CD14-positive monocyte (primary cell): ENCODE results near the gene GALNT17. TPM values are rescaled to one million over a fixed set of nuclear protein-coding genes. Genes with fewer than 3 reads are reported as not detected.

ENCODE experiments used
- DNase-seq, 3 donors: peaks; one replicate each; pipeline ENCODE4 v3.0.0-alpha.2; 2011 to 2022
- H2AFZ ChIP-seq: 2 replicates; pipeline ENCODE4 v1.6.0; 2012; ENCODE audit warnings: mild to moderate bottlenecking, low read depth, low read length, inconsistent platforms; ENCODE audit not compliant: insufficient read depth, poor library complexity, severe bottlenecking
- H3K27ac ChIP-seq, 2 donors: 1 replicate in 1 of 2; 2 replicates in 1 of 2; pipeline ENCODE4 v1.5.1; 2012 to 2013; ENCODE audit warnings: low read length in 2 of 2, control low read depth in 1 of 2, inconsistent platforms in 1 of 2, low read depth in 1 of 2, mild to moderate bottlenecking in 1 of 2
- H3K27me3 ChIP-seq, 2 donors: one replicate each; pipeline versions ENCODE4 v1.6.0 to v1.6.1; 2011 to 2013; ENCODE audit warnings: low read length in 2 of 2; ENCODE audit not compliant: control insufficient read depth in 2 of 2, insufficient read depth in 2 of 2
- H3K36me3 ChIP-seq, 2 donors: replicated peaks in 1 of 2; 1 replicate in 1 of 2; 2 replicates in 1 of 2; pipeline versions ENCODE4 v1.5.1 to v1.6.1; 2012 to 2013; ENCODE audit warnings: low read length in 2 of 2, control low read depth in 1 of 2, inconsistent platforms in 1 of 2, mild to moderate bottlenecking in 1 of 2; ENCODE audit not compliant: insufficient read depth in 2 of 2, control insufficient read depth in 1 of 2
- H3K4me1 ChIP-seq, 2 donors: 1 replicate in 1 of 2; 2 replicates in 1 of 2; pipeline versions ENCODE4 v1.5.1 to v1.6.1; 2012 to 2013; ENCODE audit warnings: low read length in 2 of 2, control low read depth in 1 of 2, inconsistent platforms in 1 of 2, mild to moderate bottlenecking in 1 of 2, moderate library complexity in 1 of 2; ENCODE audit not compliant: insufficient read depth in 2 of 2, control insufficient read depth in 1 of 2
- H3K4me2 ChIP-seq: replicated peaks from 2 replicates; pipeline ENCODE3; 2012; ENCODE audit warnings: low read length, moderate library complexity, mild to moderate bottlenecking; ENCODE audit not compliant: poor library complexity, severe bottlenecking; ENCODE audit errors: extremely low read depth
- H3K4me3 ChIP-seq, 3 experiments: fragments of 200-600 bp in 1 of 3; sonication (generic) in 1 of 3; replicated peaks in 1 of 3; 1 replicate in 2 of 3; 2 replicates in 1 of 3; pipeline ENCODE4 v1.5.1; 2011 to 2013; ENCODE audit warnings: low read length in 3 of 3, mild to moderate bottlenecking in 3 of 3, control low read depth in 2 of 3, low read depth in 2 of 3, inconsistent platforms in 1 of 3, moderate library complexity in 1 of 3
- H3K79me2 ChIP-seq: 2 replicates; pipeline ENCODE4 v1.6.0; 2012; ENCODE audit warnings: mild to moderate bottlenecking, control low read depth, inconsistent platforms, low read length, moderate library complexity; ENCODE audit not compliant: insufficient read depth
- H3K9ac ChIP-seq: 2 replicates; pipeline ENCODE4 v1.6.0; 2017; ENCODE audit warnings: low read length, mild to moderate bottlenecking; ENCODE audit not compliant: insufficient read depth, poor library complexity, severe bottlenecking
- H3K9me3 ChIP-seq, 2 donors: replicated peaks in 1 of 2; 1 replicate in 1 of 2; 2 replicates in 1 of 2; pipeline versions ENCODE4 v1.5.1 to v1.6.1; 2012 to 2013; ENCODE audit warnings: low read length in 2 of 2, control low read depth in 1 of 2; ENCODE audit not compliant: control insufficient read depth in 1 of 2, insufficient read depth in 1 of 2
- H4K20me1 ChIP-seq: 2 replicates; pipeline ENCODE4 v1.6.0; 2012; ENCODE audit warnings: mild to moderate bottlenecking, low read length, control low read depth, moderate library complexity; ENCODE audit not compliant: insufficient read depth
- H3K27ac Mint-ChIP-seq, 7 donors: one replicate each; pipeline ENCODE4 v1.8.0; 2020; ENCODE audit warnings: mild to moderate bottlenecking in 7 of 7, mixed read lengths in 7 of 7, moderate library complexity in 6 of 7, inconsistent platforms in 2 of 7
- H3K27me3 Mint-ChIP-seq, 3 donors: one replicate each; pipeline ENCODE4 v1.8.0; 2021 to 2022; ENCODE audit warnings: low read depth in 3 of 3, mild to moderate bottlenecking in 3 of 3, mixed read lengths in 3 of 3, moderate library complexity in 3 of 3, inconsistent platforms in 1 of 3
- H3K36me3 Mint-ChIP-seq, 2 donors: one replicate each; pipeline ENCODE4 v1.8.0; 2020; ENCODE audit warnings: mixed read lengths in 2 of 2, inconsistent platforms in 1 of 2, mild to moderate bottlenecking in 1 of 2
- H3K4me1 Mint-ChIP-seq: one replicate; pipeline ENCODE4 v1.8.0; 2020; ENCODE audit warnings: mild to moderate bottlenecking, mixed read lengths
- H3K4me3 Mint-ChIP-seq, 2 donors: one replicate each; pipeline ENCODE4 v1.8.0; 2020; ENCODE audit warnings: mild to moderate bottlenecking in 2 of 2, mixed read lengths in 2 of 2, moderate library complexity in 1 of 2
- H3K9me3 Mint-ChIP-seq, 7 donors: one replicate each; pipeline ENCODE4 v1.8.0; 2020 to 2022; ENCODE audit warnings: mixed read lengths in 7 of 7, mild to moderate bottlenecking in 6 of 7, moderate library complexity in 6 of 7, inconsistent platforms in 2 of 7
- CTCF ChIP-seq: fragments of 200-600 bp; IDR thresholded peaks from one replicate; pipeline ENCODE4 v1.8.0; 2022; ENCODE audit warnings: antibody characterized with exemption, mild to moderate bottlenecking
- WGBS: methylation state at CpG from one replicate; pipeline ENCODE4 v1.1.5; 2013; ENCODE audit warnings: missing lambda C conversion rate; ENCODE audit not compliant: insufficient coverage; 5-methylcytosine and 5-hydroxymethylcytosine counted together
- intact Hi-C, 2 donors: fragments of 100-400 bp; cut with micrococcal nuclease; formaldehyde crosslinking; loops; one replicate each; pipeline versions ENCODE4 v1.15.0 to v1.15.1; 2023
- polyA plus RNA-seq, 3 donors: library from polyadenylated mRNA; depleted of rRNA in 1 of 3; unstranded in 2 of 3; stranded (reverse) in 1 of 3; fragments of 300-500 nt in 2 of 3; fragments of >200 nt in 1 of 3; fragmentation: Illumina TruSeq in 2 of 3; gene quantifications; 1 replicate in 2 of 3; 2 replicates in 1 of 3; pipeline ENCODE4 v1.2.3, GENCODE V29; 2012 to 2021

Gene GALNT17
- polyA plus RNA-seq, 3 donors: not detected

GRCh38 chr7:71362240-71362639, 230.3 kb downstream of the GALNT17 start:
- Mint-ChIP-seq H3K4me3 (no peak overlapping the region), H3K9me3 (peaks cover 16 to 54% (median 31%) of the 10 kb centered on the region in 7 donors), H3K36me3 (no peaks in the 10 kb centered on the region), H3K27me3 (no peaks in the 10 kb centered on the region), H3K4me1 (no peaks in the 10 kb centered on the region), H3K27ac (no peak overlapping the region)
- H3K4me3 ChIP-seq: no peak overlapping the region
- 100% methylated on average over 5 of the region's 7 CpGs for WGBS
- no peak overlapping the region for H2AFZ ChIP-seq
- H3K9ac ChIP-seq: no peak overlapping the region
- intact Hi-C loops: no loop called here
- no peaks in the 10 kb centered on the region for H3K79me2 ChIP-seq
- no peaks in the 10 kb centered on the region for H3K27me3 ChIP-seq
- DNase-seq: no peak
- no peaks in the 10 kb centered on the region for H4K20me1 ChIP-seq
- H3K27ac ChIP-seq: no peak overlapping the region
- H3K9me3 ChIP-seq: peaks cover 39 to 41% of the 10 kb centered on the region in 2 donors
- H3K4me2 ChIP-seq: no peak overlapping the region
- no peaks in the 10 kb centered on the region for H3K36me3 ChIP-seq
- no peak for TF ChIP-seq CTCF
- H3K4me1 ChIP-seq: no peaks in the 10 kb centered on the region

GRCh38 chr7:71363223-71363622, 231.3 kb downstream of the GALNT17 start:
- intact Hi-C loops: no loop called here
- Mint-ChIP-seq H3K36me3 (no peaks in the 10 kb centered on the region), H3K4me3 (no peak overlapping the region), H3K27me3 (peaks cover 0 to 1% (median 0%) of the 10 kb centered on the region in 3 donors), H3K4me1 (no peaks in the 10 kb centered on the region), H3K27ac (no peak overlapping the region), H3K9me3 (peaks cover 10 to 47% (median 26%) of the 10 kb centered on the region in 7 donors)
- H3K27ac ChIP-seq: no peak overlapping the region
- no peaks in the 10 kb centered on the region for H3K79me2 ChIP-seq
- no peak for TF ChIP-seq CTCF
- H3K4me2 ChIP-seq: no peak overlapping the region
- WGBS: 90% methylated on average over 4 of the region's 5 CpGs
- H3K9ac ChIP-seq: no peak overlapping the region
- H3K4me1 ChIP-seq: no peaks in the 10 kb centered on the region
- H2AFZ ChIP-seq: no peak overlapping the region
- H3K36me3 ChIP-seq: no peaks in the 10 kb centered on the region
- H4K20me1 ChIP-seq: no peaks in the 10 kb centered on the region
- no peaks in the 10 kb centered on the region for H3K27me3 ChIP-seq
- peaks cover 34 to 41% of the 10 kb centered on the region in 2 donors for H3K9me3 ChIP-seq
- H3K4me3 ChIP-seq: no peak overlapping the region
- DNase-seq: no peak
